H9 (cell line): ENCODE data around the gene TSPAN17. TPM values are rescaled to one million over a fixed set of nuclear protein-coding genes. Genes with fewer than 3 reads are reported as not detected.
A peak's percentile ranks its signal among the peaks of the same experiment; 100 is the strongest.

Source experiments
- DNase-seq: peaks from one replicate; pipeline ENCODE4 v3.0.0-alpha.2; 2017
- H2AFZ ChIP-seq: one replicate; pipeline ENCODE4 v1.6.1; 2013; ENCODE audit warnings: mild to moderate bottlenecking, low read length, control low read depth, moderate library complexity
- H2AK5ac ChIP-seq: 2 replicates; pipeline ENCODE4 v1.6.1; 2013; ENCODE audit warnings: low read length, control low read depth, mixed read lengths; ENCODE audit not compliant: insufficient read length
- H2BK120ac ChIP-seq: one replicate; pipeline ENCODE4 v1.6.1; 2013; ENCODE audit warnings: low read depth, mild to moderate bottlenecking, low read length, control low read depth, inconsistent platforms; ENCODE audit not compliant: poor library complexity, severe bottlenecking
- H2BK12ac ChIP-seq: 2 replicates; pipeline ENCODE4 v1.6.1; 2013; ENCODE audit warnings: low read length, control low read depth, mixed read lengths, low read depth; ENCODE audit not compliant: insufficient read length
- H2BK15ac ChIP-seq: 2 replicates; pipeline ENCODE4 v1.6.1; 2013; ENCODE audit warnings: low read depth, low read length, control low read depth
- H2BK20ac ChIP-seq: one replicate; pipeline ENCODE4 v1.6.1; 2013; ENCODE audit warnings: low read depth, mild to moderate bottlenecking, low read length, control low read depth, inconsistent platforms; ENCODE audit not compliant: poor library complexity, severe bottlenecking
- H2BK5ac ChIP-seq: 2 replicates; pipeline ENCODE4 v1.6.1; 2013; ENCODE audit warnings: low read length, control low read depth, mixed read lengths; ENCODE audit not compliant: insufficient read length
- H3K14ac ChIP-seq: 2 replicates; pipeline ENCODE4 v1.6.1; 2013; ENCODE audit warnings: low read length, control low read depth; ENCODE audit not compliant: insufficient read depth
- H3K18ac ChIP-seq: 2 replicates; pipeline ENCODE4 v1.6.1; 2013; ENCODE audit warnings: low read depth, mild to moderate bottlenecking, mixed read lengths, low read length, control low read depth; ENCODE audit not compliant: insufficient read length
- H3K23ac ChIP-seq: 2 replicates; pipeline ENCODE4 v1.6.1; 2013; ENCODE audit warnings: low read length, control low read depth, mixed read lengths, low read depth; ENCODE audit not compliant: insufficient read length
- H3K23me2 ChIP-seq: 2 replicates; pipeline ENCODE4 v1.6.1; 2013; ENCODE audit warnings: low read depth, mild to moderate bottlenecking, mixed read lengths, low read length, control low read depth; ENCODE audit not compliant: insufficient read length, poor library complexity, severe bottlenecking
- H3K27ac ChIP-seq: 2 replicates; pipeline ENCODE4 v1.5.1; 2013; ENCODE audit warnings: low read length, control low read depth, mixed read lengths, low read depth; ENCODE audit not compliant: insufficient read length
- H3K27me3 ChIP-seq: 2 replicates; pipeline ENCODE4 v1.6.1; 2013; ENCODE audit warnings: low read length, control low read depth, inconsistent platforms; ENCODE audit not compliant: insufficient read depth
- H3K4ac ChIP-seq: 2 replicates; pipeline ENCODE4 v1.6.1; 2013; ENCODE audit warnings: low read depth, mild to moderate bottlenecking, control low read depth, inconsistent platforms, low read length, moderate library complexity
- H3K4me1 ChIP-seq: 2 replicates; pipeline ENCODE4 v1.6.1; 2013; ENCODE audit warnings: low read length, control low read depth, inconsistent platforms; ENCODE audit not compliant: insufficient read depth
- H3K4me2 ChIP-seq: 2 replicates; pipeline ENCODE4 v1.6.1; 2013; ENCODE audit warnings: low read length, control low read depth, mixed read lengths; ENCODE audit not compliant: insufficient read length, insufficient read depth
- H3K56ac ChIP-seq: 2 replicates; pipeline ENCODE4 v1.6.1; 2013; ENCODE audit warnings: low read depth, mild to moderate bottlenecking, mixed read lengths, low read length, control low read depth; ENCODE audit not compliant: insufficient read length
- H3K79me1 ChIP-seq: 2 replicates; pipeline ENCODE4 v1.6.1; 2013; ENCODE audit warnings: low read depth, mild to moderate bottlenecking, moderate library complexity, low read length, control low read depth, inconsistent platforms; ENCODE audit not compliant: insufficient read depth, poor library complexity, severe bottlenecking
- H3K79me2 ChIP-seq: 2 replicates; pipeline ENCODE4 v1.6.1; 2013; ENCODE audit warnings: low read length, control low read depth, inconsistent platforms; ENCODE audit not compliant: insufficient read depth
- H3K9ac ChIP-seq: 2 replicates; pipeline ENCODE4 v1.6.1; 2013; ENCODE audit warnings: low read length, control low read depth, mixed read lengths; ENCODE audit not compliant: insufficient read length; ENCODE audit errors: extremely low read depth
- H3K9me3 ChIP-seq: one replicate; pipeline ENCODE4 v1.6.1; 2013; ENCODE audit warnings: low read depth, low read length, inconsistent platforms; ENCODE audit not compliant: control insufficient read depth
- H3T11ph ChIP-seq: one replicate; pipeline ENCODE4 v1.6.1; 2013; ENCODE audit warnings: mild to moderate bottlenecking, low read length, control low read depth, inconsistent platforms
- H4K20me1 ChIP-seq: one replicate; pipeline ENCODE4 v1.6.1; 2013; ENCODE audit not compliant: control insufficient read depth, insufficient read length, insufficient read depth
- H4K5ac ChIP-seq: 2 replicates; pipeline ENCODE4 v1.6.1; 2013; ENCODE audit warnings: low read depth, mild to moderate bottlenecking, mixed read lengths, low read length, control low read depth; ENCODE audit not compliant: insufficient read length
- H4K8ac ChIP-seq: replicated peaks from 2 replicates; pipeline ENCODE4 v1.6.1; 2013; ENCODE audit warnings: low read length, control low read depth, mixed read lengths, low read depth; ENCODE audit not compliant: insufficient read length
- H4K91ac ChIP-seq: 2 replicates; pipeline ENCODE4 v1.6.1; 2013; ENCODE audit warnings: low read depth, mild to moderate bottlenecking, moderate library complexity, mixed read lengths, low read length, control low read depth; ENCODE audit not compliant: insufficient read length
- H3K27ac Mint-ChIP-seq, 3 experiments: 2 replicates in 2 of 3; 3 replicates in 1 of 3; pipeline ENCODE4 v1.8.0; 2020 to 2021; ENCODE audit warnings: mixed read lengths in 3 of 3, mild to moderate bottlenecking in 1 of 3, moderate library complexity in 1 of 3
- H3K27me3 Mint-ChIP-seq: 2 replicates; pipeline ENCODE4 v1.8.0; 2021; ENCODE audit warnings: low read depth, mild to moderate bottlenecking, moderate library complexity, mixed read lengths
- H3K36me3 Mint-ChIP-seq, 3 experiments: 2 replicates in 2 of 3; 3 replicates in 1 of 3; pipeline ENCODE4 v1.8.0; 2020 to 2021; ENCODE audit warnings: low read depth in 3 of 3, mixed read lengths in 3 of 3; ENCODE audit not compliant: insufficient read depth in 1 of 3
- H3K4me1 Mint-ChIP-seq, 2 experiments: 2 replicates each; pipeline ENCODE4 v1.8.0; 2020; ENCODE audit warnings: mixed read lengths in 2 of 2
- H3K4me3 Mint-ChIP-seq, 2 experiments: 2 replicates in 1 of 2; 3 replicates in 1 of 2; pipeline ENCODE4 v1.8.0; 2020 to 2021; ENCODE audit warnings: mild to moderate bottlenecking in 2 of 2, mixed read lengths in 2 of 2, moderate library complexity in 1 of 2
- H3K9me3 Mint-ChIP-seq, 2 experiments: 2 replicates in 1 of 2; 3 replicates in 1 of 2; pipeline ENCODE4 v1.8.0; 2020; ENCODE audit warnings: mild to moderate bottlenecking in 2 of 2, mixed read lengths in 2 of 2, moderate library complexity in 1 of 2
- WGBS: extraction: QIAGEN DNeasy Blood & Tissue Kit; methylation state at CpG from one replicate; pipeline ENCODE4 v1.1.7; 2013; ENCODE audit warnings: missing lambda C conversion rate, low lambda C conversion rate, mixed read lengths; ENCODE audit not compliant: insufficient read length; ENCODE audit errors: extremely low coverage; 5-methylcytosine and 5-hydroxymethylcytosine counted together
- total RNA-seq: library from RNA; stranded (reverse); gene quantifications from 2 replicates; pipeline ENCODE4 v1.2.1, GENCODE V29; 2021
- TF ChIP-seq, protein P1 (sequence below): fragments of 200-600 bp; sonication (generic); conservative IDR thresholded peaks from 3 replicates; pipeline ENCODE4 v1.8.0; 2021; ENCODE audit warnings: antibody characterized with exemption, mild to moderate bottlenecking

The TSPAN17 gene
- total RNA-seq, 1 experiment from 2014 or later, result 46.8 TPM

DNA sequence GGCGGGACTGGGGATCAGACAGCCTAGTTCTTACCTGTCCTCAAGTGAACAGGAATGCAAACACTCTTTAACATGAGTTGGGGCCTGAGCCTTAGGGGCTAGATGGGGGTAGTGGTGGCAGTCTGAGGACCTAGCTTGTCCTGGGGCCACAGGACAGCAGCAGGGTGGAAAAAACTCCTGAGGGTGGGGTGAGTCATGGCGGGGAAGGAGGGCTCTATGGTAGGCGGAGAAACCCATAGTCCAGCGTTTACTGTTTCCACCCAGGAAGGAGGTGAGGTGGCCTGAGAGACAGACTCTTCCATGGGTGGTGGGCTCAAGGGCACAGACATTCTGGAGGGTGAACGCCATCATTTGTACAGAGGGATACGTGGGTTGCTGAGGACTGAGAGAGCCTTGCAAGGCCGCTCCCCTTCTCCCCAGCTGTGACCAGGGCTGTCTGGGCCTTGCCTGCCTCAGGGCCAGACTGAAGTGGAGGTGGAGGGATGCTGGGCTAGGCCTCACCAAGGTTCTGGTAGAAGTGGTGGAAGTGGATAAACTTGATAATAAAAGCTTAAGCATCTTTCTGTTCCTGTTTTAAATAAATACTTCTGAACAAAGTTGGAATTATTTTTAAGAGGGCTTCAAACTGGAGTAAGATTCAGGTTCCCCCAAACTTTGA is 1.1 kb upstream of the TSPAN17 start:
- no peaks in the 10 kb centered on the region for H3K27me3 ChIP-seq
- H3K9ac ChIP-seq, result no peak overlapping the region

More for the DNA sequence above, 1.1 kb upstream of the TSPAN17 start:
- no peak overlapping the region for H3T11ph ChIP-seq
- no peak overlapping the region for H3K18ac ChIP-seq
- H3K79me1 ChIP-seq, result peaks cover 6% of the 10 kb centered on the region
- H2BK12ac ChIP-seq, result no peak overlapping the region
- H2BK20ac ChIP-seq, result no peak overlapping the region
- H3K4me1 Mint-ChIP-seq, result peaks cover 56 to 73% of the 10 kb centered on the region in 2 experiments
- H3K36me3 Mint-ChIP-seq, result no peaks in the 10 kb centered on the region; a peak in 1 of 7 replicates
- no peaks in the 10 kb centered on the region; a peak in 1 of 5 replicates for H3K9me3 Mint-ChIP-seq
- H4K5ac ChIP-seq, result no peak overlapping the region
- H4K8ac ChIP-seq, result no peak overlapping the region
- H3K23ac ChIP-seq, result no peak overlapping the region
- peaks cover 6% of the 10 kb centered on the region for H3K27me3 Mint-ChIP-seq
- H2AK5ac ChIP-seq, result no peak overlapping the region
- H3K9me3 ChIP-seq, result no peaks in the 10 kb centered on the region
- TF ChIP-seq, protein P1, sequence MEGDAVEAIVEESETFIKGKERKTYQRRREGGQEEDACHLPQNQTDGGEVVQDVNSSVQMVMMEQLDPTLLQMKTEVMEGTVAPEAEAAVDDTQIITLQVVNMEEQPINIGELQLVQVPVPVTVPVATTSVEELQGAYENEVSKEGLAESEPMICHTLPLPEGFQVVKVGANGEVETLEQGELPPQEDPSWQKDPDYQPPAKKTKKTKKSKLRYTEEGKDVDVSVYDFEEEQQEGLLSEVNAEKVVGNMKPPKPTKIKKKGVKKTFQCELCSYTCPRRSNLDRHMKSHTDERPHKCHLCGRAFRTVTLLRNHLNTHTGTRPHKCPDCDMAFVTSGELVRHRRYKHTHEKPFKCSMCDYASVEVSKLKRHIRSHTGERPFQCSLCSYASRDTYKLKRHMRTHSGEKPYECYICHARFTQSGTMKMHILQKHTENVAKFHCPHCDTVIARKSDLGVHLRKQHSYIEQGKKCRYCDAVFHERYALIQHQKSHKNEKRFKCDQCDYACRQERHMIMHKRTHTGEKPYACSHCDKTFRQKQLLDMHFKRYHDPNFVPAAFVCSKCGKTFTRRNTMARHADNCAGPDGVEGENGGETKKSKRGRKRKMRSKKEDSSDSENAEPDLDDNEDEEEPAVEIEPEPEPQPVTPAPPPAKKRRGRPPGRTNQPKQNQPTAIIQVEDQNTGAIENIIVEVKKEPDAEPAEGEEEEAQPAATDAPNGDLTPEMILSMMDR, result no peak
- no peaks in the 10 kb centered on the region; the same call in 1 of the 2 replicates for H3K79me2 ChIP-seq
- no peak overlapping the region for H3K56ac ChIP-seq
- no peak overlapping the region for H2BK15ac ChIP-seq
- no peak overlapping the region for H3K4ac ChIP-seq
- no peak overlapping the region for H3K4me2 ChIP-seq
- H2BK120ac ChIP-seq, result no peak overlapping the region
- WGBS, result no CpG with 5 or more reads among the region's 7 CpGs
- H4K91ac ChIP-seq, result no peak overlapping the region
- no peak overlapping the region for H3K27ac ChIP-seq
- peak overlapping the region in 1 of 2 experiments; percentile 74; a peak in 3 of 5 replicates for H3K4me3 Mint-ChIP-seq
- no peak overlapping the region for H3K14ac ChIP-seq
- H4K20me1 ChIP-seq, result no peaks in the 10 kb centered on the region
- no peak overlapping the region for H2AFZ ChIP-seq
- H3K23me2 ChIP-seq, result peaks cover 10% of the 10 kb centered on the region
- peaks cover 2% of the 10 kb centered on the region; the same call in 1 of the 2 replicates for H3K4me1 ChIP-seq
- H2BK5ac ChIP-seq, result no peak overlapping the region
- no peak overlapping the region; a peak in 1 of 7 replicates for H3K27ac Mint-ChIP-seq
- no peak for DNase-seq
